Posterior cingulate gyrus (tissue), 11 donors: ENCODE results near the gene DAAM1.

ENCODE experiments used
- DNase-seq, 10 donors: peaks; one replicate each; pipeline versions ENCODE4 v3.0.0 to v3.0.0-alpha.2; 2020 to 2021; ENCODE audit warnings: mixed read lengths in 3 of 10
- intact Hi-C: fragments of 100-400 bp; cut with DNase I; formaldehyde crosslinking; loops from one replicate; pipeline ENCODE4 v1.15.1; 2023

The DAAM1 gene

GRCh38 chr14:59215322-59215721, 26.9 kb downstream of the DAAM1 start:
- intact Hi-C loops, result no loop called here
- peak; percentile 65 to 97 (median 78) for DNase-seq

- no peak for DNase-seq
- intact Hi-C loops, result no loop called here
Measured at GRCh38 chr14:59215757-59216156, 27.3 kb downstream of the DAAM1 start.

DNA sequence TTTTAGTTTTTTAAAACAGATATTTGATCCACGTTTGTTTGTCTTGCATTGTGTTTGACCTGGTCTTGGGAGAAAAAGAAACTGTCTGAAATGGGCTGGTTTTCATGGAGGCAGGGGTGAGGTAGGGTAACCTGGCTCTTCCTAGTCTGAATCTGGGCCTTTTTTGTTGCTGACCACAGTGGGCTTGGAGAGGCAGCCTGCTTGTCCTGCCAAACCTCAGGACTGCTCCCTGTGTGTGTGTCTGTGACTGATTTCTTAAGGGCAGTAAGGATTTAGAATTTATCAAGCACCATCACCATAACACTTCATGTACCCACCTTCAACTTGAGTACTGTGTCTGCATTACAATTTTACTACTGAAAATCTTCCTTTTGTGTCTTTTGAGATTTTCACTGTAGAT, 28.5 kb downstream of the DAAM1 start:
- intact Hi-C loops, result no loop called here
- no peak for DNase-seq

DNA sequence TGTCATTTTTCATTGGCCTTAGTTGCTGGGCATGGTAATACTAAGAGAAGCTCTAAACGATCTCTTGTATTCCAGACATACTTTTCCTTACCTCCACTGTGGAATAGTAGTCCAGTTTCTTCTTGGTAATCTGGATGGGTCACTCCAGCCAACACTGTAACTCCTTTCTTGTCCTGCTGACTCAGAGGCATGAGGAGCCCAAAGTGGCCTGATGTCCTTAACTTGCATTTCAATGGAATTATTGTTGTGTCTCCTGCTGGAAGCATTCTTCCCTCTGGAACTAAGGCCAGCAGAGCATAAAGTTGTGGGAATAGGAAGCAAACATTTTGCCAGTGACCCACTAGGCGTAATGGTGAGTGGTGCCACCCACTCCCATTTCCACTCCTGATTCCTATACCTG, 33.1 kb downstream of the DAAM1 start:
- DNase-seq, result no peak
- intact Hi-C loops, result no loop called here

GRCh38 chr14:59224341-59224740, 35.9 kb downstream of the DAAM1 start:
- DNase-seq, result no peak
- intact Hi-C loops, result no loop called here

DNA sequence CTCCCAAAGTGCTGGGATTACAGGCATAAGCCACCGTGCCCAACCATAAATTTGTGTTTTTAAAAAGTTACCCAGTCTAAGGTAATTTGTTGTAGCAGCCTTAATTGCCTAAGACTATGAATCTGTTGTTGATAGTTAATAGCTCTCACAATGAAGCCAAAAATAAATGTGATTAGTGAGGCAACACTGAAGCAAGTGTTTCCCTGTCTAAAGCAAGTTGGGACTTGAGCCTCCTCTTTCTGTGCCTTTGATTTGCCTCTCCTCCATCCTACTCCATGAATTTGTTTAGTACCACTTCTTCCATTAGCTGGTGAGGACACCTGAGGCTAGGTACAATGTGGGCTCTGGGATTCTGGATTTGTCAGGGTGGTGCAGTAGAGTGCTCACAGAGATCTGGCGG, 36.8 kb downstream of the DAAM1 start:
- intact Hi-C loops, result no loop called here
- no peak for DNase-seq

DNA sequence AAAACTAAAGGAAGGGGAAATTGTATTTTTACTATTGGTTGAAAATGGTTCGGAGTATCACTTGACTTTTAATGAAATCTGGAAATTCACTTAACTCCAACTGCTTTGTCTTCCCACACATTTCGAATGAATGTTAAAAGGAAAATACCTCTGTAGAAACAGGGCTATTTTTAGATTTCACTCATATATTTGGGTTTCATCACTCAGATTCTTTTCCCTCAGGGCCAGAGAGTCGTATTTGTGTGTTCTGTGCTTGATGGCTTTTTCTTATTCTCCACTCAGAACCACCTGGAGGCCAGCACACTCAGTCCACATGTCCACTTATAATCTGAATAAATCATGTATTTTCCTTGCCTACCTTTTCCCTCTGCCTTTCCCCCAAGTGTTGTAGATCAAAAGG, 40.0 kb downstream of the DAAM1 start:
- no peak for DNase-seq
- intact Hi-C loops, result no loop called here

DNA sequence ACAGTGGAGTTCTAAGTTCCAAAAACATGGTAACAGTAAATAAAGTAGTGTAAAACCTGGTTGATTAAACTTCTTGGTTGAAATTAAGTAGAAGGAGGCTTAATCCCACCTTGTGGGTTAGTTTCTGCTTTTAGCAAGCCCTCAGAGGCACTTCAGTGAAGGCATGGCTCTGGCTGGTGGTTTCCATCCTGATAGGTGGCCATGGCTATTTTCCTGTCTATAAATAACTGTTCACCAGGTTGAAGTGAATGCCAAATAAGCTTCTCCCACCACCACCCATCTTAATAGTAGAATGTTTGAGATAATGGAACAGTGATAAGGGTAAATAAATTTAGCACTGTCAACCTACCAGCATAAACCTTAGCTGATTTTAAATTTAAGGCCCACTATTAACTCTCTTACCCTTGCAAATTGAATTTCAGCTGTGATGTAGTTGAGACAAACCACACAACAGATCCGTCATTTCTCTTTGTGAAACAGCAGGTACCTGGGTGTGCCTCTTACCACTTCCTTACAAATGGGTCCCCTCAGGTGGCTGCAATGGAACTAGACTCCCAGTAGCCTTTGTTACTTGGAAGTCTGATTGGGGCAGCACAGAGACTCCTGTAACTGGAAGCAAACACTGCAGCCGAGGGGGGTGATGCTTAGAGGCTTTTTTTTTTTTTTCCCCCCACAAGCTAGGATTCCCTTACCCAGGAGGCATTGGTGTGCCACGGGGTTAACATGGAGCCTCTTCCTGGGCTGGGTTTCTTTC, 41.4 kb downstream of the DAAM1 start:
- intact Hi-C loops, result no loop called here

GRCh38 chr14:59236195-59236594, 47.7 kb downstream of the DAAM1 start:
- DNase-seq, result no peak
- intact Hi-C loops, result no loop called here

More for the DNA sequence above, 41.4 kb downstream of the DAAM1 start:
- no peak for DNase-seq

DNA sequence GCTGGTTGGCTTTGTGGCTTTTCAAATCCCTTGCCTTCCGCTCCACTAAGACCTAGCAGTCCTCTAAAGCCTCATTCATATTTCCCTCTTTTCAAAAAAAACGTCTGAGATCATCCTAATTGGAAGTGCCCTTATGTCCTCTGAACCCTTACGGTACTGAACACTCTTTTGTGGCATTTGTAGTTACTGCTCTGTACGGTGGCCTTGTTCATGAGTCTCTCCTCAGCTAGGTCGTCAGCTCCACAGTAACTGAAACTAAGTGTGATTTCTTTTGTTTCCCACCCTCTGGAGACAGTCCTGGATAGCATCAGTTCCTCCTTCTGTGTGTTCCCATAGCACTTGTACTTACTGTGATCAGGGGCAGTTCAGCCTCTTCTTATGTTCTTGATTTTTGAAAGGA, 49.7 kb downstream of the DAAM1 start:
- no peak for DNase-seq
- intact Hi-C loops, result no loop called here

- intact Hi-C loops, result no loop called here
- no peak for DNase-seq
Measured at GRCh38 chr14:59239022-59239421, 50.6 kb downstream of the DAAM1 start.

DNA sequence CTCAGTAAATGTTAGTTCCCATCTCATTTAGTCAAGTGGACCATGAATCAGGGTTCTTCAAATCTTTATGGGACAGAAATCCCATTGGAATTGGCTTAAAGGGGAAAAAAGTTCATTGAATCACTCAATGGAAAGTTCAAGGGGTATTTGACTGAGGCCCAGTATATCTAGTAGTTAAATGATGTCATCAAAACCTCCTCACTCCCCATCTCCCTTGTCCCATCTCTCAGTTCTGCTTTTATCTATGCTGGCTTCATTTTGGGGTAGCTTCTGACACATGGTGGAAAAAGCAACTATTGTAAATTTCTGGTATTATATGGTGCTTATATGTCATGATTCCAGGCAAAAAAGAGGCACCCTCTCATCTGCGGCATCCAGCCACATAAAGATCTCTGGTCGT, 51.9 kb downstream of the DAAM1 start:
- no peak for DNase-seq
- intact Hi-C loops, result no loop called here

DNA sequence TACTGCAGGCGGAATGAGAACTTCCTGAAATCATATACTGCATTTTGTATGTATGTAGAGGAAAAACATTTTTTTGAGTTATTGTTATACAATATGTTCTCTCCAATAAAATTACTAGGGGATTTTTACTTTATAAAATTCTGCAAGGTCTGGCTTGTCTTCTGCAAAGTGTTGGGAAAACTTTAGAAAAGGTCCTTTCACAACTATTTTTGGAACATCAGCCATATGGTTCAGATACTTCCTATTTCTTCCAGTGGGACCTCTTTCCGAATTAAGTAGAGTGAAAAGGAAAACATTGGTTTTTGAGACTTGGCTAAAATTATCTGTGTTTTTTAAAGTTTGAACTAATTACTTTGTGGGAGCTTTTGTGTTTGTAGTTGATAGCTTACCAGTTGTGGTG, 52.7 kb downstream of the DAAM1 start:
- intact Hi-C loops, result no loop called here
- DNase-seq, result no peak

GRCh38 chr14:59243174-59243573, 54.7 kb downstream of the DAAM1 start:
- no peak for DNase-seq
- intact Hi-C loops, result no loop called here

GRCh38 chr14:59244581-59244980, 56.1 kb downstream of the DAAM1 start:
- intact Hi-C loops, result no loop called here
- no peak for DNase-seq

DNA sequence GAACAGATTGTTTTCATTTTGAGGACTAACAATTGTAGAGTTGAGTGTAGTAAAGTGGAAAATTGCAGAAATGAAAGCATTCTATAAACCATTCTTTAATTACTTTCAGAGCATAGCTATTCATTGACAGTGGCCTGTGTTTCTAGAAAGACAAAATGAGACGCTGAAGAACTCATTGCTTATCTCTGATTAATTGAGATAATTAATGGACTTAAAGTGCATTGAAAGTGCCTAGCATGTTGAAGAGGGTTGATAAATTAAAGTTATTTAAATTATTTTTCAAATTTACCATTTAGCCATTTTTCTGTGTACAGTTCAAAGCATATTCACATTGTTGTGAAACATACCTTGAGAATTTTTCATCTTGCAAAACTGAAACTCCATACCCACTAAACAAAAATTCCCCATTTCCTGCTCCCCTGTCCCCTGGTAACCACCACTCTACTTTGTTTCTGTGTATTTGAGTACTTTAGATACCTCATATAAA, 57.4 kb downstream of the DAAM1 start:
- no peak for DNase-seq
- intact Hi-C loops, result no loop called here

- no peak for DNase-seq
- intact Hi-C loops, result no loop called here
Measured at GRCh38 chr14:59246566-59246965, 58.1 kb downstream of the DAAM1 start.

DNA sequence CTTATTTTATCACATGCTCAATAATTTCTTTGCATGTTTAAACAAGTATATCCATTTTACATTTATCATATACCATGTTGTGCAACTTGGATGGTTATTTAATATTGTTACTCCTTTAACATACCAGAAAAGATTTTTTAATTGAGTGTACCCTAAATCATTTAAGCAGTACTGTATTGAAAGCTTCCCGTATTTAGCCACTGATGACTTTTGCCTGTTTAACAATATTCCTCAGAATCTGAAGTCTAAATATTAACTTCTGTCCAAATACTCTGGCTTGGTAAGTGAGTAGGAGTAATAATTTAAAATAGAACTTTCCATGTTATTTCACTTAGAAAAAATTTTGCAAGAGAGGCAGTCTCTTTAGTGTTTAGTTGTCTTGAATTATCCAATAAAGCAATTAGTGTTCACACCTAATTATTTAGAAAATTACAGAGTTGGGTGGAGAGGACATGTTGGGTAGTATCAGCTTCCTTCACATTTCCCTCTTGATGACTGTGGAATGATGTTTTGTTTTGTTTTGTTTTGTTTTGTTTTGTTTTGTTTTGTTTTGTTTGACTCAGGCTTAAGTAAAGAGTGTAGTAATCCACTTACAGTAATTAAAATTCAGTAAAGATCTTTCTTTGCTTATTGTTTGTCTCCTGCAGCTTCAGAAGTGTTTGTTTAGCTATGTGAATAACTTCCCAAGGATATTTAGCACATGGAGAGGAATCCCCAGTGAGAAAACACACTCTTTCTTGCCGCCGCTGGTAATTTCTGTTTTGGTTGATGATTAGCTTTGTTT, 59.5 kb downstream of the DAAM1 start:
- intact Hi-C loops, result no loop called here
- DNase-seq, result no peak

DNA sequence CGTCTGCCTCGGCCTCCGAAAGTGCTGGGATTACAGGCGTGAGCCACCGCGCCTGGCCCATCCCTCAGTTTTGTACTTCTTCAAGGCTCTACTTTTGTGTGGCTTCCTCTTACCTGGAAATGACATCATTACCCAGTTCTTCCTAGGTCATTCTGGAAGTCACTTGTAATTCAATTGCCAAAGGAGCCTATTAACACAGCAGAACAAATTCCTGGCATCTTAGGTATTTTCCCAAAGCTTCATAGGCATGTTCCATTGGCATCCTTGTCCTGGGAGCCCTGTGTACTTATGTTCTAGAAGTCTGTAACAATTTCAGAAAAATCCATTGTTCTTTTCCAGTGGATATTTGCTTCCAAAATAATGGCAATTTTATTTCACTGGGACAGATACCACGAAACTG, 60.6 kb downstream of the DAAM1 start:
- intact Hi-C loops, result no loop called here
- DNase-seq, result peak in 1 of 10 donors; percentile 43

- intact Hi-C loops, result no loop called here
- DNase-seq, result peak in 1 of 10 donors; percentile 50
Measured at GRCh38 chr14:59251811-59252771, 63.6 kb downstream of the DAAM1 start.
